GM12874 (cell line): ENCODE results near the gene TEX29.

ENCODE experiments used
- CTCF ChIP-seq: IDR thresholded peaks from 2 replicates; pipeline ENCODE4 v1.5.1; 2011; ENCODE audit warnings: low read depth, mild to moderate bottlenecking, control low read depth, low read length, moderate library complexity; ENCODE audit not compliant: insufficient read depth

TEX29 gene

DNA sequence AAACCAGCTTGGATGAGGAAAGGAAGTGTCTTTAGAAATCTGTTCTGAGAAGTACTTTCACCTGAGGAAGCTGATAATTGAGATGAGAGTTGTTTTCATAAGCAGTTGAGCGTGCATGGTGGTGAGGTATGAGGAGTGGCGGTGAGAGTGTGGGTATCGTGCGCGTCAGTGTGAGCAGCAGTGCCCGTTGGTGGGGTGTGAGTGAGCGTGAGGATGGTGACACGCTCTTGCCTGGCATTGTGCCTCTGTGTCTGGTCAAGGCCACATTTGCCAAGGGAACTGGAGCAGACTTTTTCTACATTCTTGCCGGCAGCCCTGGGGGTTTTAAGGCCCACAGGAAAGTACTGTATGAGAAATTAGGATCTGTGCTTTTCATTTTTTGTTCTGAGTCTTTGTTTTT lies 36.5 kb upstream of the TEX29 start:
- TF ChIP-seq CTCF = no peak

DNA sequence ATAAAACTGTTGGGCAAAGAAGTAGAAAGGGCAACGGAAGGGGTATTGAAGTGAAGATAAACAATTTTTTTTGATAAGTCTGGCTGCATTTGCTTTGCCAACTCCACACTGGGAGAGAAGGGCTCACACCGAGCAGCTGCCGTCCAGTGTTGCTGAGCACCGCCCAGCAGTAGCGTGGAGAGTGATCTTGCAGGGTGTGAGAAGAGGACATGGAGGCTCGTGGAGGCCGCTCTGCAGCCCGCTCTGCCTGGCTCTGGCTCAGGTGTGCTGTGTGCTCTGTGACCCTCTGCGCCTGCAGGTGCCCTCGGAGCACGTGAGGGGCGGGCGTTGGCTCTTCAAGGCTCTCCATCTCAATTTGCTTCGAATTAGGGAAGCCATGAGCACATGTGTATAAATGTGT lies 35.9 kb upstream of the TEX29 start:
- no peak for TF ChIP-seq CTCF

DNA sequence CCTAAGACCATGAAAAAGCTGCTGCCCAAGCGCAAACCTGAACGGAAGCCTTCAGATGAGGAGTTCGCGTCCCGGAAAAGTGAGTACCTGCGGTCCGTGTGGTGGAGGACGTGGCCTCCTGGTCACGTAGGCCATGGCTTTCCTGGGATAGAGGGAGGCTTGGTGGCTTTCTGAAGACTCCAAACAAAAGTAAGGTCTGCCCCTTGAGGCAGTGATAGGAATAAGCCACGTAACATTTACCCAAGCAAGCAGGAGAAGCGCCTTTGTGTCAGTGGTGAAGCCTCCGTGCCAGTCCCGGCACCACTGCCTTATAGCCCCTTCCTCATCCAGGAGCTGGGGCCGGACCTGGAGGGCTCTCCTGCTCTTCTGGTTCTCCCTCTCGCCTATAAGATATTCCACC lies 34.3 kb upstream of the TEX29 start:
- TF ChIP-seq CTCF = no peak

- TF ChIP-seq CTCF = no peak
Observed at GRCh38 chr13:111286749-111287148, 33.7 kb upstream of the TEX29 start.

GRCh38 chr13:111287201-111287600 lies 33.2 kb upstream of the TEX29 start:
- no peak for TF ChIP-seq CTCF

- no peak for TF ChIP-seq CTCF
Observed at GRCh38 chr13:111288276-111288675, 32.2 kb upstream of the TEX29 start.

DNA sequence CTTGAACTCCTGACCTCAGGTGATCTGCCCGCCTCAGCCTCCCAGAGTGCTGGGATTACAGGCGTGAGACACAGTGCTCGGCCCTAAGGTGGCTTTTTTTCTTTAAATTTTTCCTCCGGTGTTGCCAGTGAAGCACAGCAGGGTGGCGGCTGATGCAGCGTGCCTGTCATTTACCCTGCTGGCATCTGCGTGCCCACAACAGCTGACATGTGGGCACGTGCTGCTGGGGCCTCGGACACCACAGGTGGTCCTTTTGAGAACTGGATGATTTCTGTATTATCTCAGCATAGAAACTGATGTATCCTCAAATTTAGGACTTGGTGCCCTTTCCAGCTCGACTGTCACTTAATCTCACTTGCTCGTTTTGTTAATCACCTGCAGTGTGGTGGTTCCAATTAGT lies 31.2 kb upstream of the TEX29 start:
- TF ChIP-seq CTCF = no peak

DNA sequence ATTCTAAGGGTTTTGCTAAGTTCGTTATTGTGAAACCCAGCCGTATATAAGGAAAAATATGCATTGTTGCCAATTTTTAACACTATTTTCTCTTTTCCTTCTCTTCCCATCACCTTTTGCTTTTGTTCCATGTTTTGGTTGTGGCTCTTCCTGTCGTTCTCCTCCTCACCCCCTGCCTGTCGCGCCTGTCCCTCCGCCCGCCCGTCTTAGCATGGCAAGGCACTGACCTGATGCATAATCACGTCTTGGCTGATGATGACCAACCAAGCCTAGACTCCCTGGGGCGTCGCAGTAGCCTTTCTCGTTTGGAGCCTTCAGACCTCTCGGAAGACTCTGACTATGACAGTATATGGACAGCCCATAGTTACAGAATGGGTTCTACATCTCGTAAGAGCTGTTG lies 28.5 kb upstream of the TEX29 start:
- no peak for TF ChIP-seq CTCF
